HG03064 (cell line): ENCODE measurements around the gene ZNF608.

Experiments used
- ATAC-seq: cut with Tn5 transposase; IDR thresholded peaks from one replicate; pipeline ENCODE4 v1.9.1; 2021; ENCODE audit warnings: low read depth; ENCODE audit not compliant: unreplicated experiment

Gene ZNF608, protein sequence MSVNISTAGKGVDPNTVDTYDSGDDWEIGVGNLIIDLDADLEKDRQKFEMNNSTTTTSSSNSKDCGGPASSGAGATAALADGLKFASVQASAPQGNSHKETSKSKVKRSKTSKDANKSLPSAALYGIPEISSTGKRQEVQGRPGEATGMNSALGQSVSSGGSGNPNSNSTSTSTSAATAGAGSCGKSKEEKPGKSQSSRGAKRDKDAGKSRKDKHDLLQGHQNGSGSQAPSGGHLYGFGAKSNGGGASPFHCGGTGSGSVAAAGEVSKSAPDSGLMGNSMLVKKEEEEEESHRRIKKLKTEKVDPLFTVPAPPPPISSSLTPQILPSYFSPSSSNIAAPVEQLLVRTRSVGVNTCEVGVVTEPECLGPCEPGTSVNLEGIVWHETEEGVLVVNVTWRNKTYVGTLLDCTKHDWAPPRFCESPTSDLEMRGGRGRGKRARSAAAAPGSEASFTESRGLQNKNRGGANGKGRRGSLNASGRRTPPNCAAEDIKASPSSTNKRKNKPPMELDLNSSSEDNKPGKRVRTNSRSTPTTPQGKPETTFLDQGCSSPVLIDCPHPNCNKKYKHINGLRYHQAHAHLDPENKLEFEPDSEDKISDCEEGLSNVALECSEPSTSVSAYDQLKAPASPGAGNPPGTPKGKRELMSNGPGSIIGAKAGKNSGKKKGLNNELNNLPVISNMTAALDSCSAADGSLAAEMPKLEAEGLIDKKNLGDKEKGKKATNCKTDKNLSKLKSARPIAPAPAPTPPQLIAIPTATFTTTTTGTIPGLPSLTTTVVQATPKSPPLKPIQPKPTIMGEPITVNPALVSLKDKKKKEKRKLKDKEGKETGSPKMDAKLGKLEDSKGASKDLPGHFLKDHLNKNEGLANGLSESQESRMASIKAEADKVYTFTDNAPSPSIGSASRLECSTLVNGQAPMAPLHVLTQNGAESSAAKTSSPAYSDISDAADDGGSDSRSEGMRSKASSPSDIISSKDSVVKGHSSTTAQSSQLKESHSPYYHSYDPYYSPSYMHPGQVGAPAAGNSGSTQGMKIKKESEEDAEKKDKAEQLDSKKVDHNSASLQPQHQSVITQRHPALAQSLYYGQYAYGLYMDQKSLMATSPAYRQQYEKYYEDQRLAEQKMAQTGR (N-terminal part only)

DNA sequence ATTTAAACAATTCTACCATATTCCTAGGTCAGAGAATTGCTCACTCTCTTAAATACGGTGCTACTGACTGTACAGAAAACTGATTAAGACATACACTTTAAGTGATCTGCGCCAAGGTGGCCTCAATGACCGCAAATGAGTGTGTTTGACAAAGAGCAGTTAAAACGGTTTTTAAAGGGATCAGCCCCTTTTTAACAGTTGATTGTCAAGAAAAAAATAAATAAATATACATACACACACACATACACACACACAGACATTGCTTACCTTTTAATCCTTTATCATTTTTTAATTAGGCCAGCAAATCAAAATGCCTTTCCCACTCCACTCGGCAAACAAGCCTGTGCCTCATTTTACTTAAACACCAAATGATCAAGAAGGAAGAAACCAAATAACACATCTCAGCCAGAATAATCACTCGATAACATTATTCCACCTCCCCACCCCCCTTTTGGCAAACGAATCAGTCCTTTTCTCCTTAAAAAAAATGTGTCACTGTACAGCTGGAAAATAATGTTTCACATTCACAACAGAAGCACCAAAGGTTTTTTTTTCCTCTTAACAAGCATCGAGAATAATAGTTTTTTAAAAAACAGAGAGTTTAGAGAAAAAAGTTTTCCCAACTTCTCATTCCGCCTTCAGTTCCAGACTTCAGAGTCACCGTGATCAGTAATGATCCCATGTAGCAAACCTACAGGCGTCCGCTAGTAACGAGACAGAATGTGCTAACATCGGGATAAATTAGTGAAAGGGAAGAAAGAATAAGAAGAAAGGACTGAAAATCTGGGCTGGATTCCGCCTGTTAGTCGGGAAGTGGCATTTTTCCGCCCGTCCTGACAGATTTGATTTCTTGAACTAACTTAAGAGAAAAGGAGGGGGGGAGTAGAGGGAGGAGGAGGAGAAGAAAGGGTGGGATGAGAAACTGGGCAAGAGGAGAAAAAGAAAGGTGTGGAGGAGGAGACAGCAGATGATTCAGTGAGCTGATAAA lies at the start of gene ZNF608:
Gene ZNF608, minus strand, starts transcription at position 712 of the 988 bp plus-strand sequence. CDS start 1,650 bp downstream, outside the sequence.
- no peak for ATAC-seq

DNA sequence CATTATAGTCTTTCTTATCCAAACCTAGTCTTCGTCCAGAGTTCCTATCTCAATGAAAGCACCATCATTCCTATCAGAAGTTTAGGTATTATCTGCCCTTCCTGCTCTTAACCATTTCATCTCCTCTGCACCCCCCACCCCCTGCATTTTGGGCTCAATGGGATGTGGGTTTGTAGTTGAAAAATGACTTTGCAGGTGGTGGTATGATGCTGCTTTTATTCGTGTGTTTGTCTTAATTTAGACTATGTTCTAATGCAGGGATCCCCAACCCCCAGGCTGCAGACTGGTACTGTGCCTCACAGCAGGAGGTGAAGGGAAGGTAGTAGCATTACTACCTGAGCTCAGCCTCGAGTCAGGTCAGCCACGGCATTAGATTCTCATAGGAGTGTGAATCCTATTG lies 49.4 kb upstream of the ZNF608 start:
- ATAC-seq: no peak

DNA sequence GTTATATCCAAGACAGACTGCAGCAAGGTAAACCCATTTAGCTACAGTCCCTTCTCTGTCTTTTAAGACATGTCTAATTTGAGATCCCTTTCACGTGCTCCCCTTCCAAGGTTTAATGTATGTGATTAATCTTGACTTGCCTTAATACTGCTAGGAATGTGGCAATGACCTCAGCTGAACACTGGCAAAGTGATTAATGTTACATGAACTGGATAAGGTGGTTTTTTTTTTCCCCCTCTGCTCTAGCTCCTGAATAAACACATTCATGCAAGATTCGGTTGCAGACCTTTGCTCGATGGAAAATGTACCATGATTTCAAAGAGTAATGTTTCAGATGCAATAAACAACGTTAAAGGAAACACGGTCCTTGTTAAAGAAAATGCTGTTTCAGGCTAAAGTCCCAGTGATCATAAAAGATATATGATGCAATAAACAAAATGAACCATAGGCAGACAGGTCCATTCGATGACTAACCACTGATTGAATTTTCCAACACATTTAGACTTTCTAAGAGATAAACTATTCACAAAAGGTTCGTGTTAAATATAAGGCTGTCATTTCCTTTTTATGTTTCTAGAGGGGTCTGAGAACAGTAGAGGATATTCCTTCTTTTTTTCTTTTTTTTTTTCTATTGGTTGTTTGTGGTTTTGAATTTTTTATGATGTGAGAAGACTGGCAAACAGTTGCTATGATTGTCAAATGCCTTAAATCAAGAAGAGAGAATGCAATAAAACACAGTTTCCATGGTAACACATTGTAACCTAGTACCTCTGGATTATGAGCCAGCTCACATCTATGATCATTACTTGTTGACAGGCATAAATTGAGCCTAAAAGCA lies 44.7 kb upstream of the ZNF608 start:
- no peak for ATAC-seq

DNA sequence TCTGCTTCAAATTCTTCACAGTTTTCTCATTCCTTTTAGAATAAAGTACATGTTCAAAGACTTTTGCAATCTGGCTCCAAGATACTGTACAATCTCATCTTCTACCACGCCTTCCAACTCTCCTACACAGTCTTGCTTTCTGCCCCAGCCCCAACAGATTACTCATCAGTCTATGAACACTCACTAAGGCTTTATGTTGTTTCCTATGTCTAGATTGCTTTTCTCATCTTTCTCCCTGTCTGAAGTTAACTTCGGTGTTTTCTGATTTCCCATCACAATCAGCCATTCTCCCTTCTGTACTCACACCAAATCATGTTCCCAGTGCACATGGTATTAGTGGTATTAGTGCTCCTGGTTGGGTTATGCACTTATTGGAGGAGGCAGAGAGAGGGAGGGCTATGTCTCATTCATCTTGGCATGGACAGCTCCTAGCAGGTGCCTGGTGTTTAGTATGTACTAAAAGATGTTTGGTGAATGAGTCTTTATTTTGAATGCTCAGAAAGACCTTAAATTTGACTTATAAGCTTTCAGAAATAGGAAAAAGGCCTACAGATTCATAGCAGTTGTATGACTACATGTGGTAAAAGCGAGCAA lies 44.0 kb upstream of the ZNF608 start:
- no peak for ATAC-seq

DNA sequence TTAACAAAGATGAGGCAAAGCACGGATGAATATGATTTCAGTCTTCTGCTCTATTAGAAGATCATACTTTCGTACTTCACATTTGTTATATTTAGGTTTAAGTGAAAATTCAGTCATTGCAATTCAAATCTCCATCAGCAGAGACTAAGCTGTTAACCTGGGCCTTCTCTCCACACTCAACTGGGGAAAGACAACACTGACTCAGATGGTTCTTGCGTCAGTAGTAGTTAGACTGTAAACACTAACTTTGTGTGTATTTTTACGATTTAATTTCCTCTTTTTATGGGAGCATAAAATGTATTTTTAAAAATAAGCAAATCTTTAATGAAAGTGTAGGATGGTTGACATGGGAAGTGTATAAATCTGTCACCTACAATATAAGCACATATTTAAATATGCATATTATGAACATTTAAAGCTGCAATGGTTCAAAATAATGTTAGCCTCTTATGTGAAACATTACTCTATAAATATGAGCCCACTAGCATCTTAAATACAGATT lies 42.7 kb upstream of the ZNF608 start:
- ATAC-seq: no peak

DNA sequence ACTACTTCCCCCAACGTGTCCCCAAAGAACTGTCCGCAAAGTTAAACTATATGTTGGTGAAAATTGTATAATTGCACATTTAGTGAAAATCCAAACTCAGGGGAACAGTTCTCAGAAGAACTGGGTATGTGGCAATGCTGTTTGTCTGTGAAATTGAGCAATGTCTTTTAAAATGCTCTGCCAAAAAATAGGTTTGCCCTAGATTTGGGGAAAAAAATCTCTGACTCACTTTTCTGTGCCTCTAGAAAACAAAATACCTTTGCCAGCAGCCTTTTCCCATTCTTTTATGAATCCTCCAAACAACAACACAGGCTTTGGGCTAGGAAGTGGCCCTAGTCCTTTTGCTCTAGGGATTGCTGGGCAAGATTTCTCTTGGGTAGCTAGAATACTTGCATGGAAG lies 37.4 kb upstream of the ZNF608 start:
- ATAC-seq: no peak

DNA sequence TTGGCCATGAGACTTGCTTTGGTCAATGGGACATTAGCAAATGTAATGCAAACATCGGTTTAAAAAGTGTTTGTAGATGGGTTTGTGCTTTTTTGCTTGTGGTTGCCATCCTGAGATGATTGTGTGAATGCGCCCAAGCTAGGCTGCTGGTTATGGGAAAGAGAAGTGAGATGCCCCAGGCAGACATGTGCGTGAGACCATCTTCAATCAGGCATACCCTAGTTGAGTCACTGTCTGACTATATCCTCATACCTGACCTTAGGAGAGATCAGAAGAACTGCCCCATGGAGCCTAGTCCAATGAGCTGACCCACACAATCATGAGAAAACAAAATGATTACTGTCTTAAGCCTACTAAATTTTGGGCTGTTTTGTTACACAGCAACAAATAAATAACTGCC lies 36.8 kb upstream of the ZNF608 start:
- no peak for ATAC-seq

DNA sequence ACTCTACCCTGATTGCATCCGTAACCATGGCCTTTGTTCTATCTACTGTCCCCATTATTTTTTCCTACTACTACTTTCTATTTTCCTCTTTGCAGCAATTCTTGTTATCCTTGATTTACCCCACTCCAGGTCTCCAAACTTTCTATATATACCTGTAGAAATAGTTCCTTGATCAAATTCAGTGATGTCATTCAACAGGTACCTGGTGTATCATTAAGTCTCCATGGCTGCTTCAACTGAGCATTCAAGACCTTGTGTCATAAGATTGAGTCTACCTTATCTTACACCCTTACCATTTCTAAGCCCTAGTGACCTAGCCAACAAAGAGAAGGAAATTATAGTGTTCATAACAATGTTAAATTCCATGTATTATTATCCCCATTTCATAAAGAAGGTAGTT lies 35.8 kb upstream of the ZNF608 start:
- ATAC-seq: no peak

DNA sequence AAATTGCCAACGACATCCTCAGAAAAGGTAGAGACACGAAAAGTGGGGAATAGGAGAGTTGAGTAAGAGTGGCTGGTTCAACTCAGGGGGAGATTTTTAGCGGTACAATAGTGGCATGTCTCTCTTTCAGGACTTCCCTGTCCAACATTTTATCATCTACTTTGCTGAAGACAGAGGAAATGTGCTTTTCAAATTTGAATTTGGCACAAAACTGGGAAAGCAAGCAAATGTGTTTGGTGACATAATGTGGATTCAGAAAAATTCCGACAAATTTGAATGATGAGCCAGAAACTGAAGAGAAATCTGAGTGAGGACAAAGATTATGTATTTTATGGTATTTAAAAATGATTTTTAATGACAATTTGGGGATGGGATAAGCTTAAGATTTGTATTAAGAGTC lies 33.6 kb upstream of the ZNF608 start:
- no peak for ATAC-seq

DNA sequence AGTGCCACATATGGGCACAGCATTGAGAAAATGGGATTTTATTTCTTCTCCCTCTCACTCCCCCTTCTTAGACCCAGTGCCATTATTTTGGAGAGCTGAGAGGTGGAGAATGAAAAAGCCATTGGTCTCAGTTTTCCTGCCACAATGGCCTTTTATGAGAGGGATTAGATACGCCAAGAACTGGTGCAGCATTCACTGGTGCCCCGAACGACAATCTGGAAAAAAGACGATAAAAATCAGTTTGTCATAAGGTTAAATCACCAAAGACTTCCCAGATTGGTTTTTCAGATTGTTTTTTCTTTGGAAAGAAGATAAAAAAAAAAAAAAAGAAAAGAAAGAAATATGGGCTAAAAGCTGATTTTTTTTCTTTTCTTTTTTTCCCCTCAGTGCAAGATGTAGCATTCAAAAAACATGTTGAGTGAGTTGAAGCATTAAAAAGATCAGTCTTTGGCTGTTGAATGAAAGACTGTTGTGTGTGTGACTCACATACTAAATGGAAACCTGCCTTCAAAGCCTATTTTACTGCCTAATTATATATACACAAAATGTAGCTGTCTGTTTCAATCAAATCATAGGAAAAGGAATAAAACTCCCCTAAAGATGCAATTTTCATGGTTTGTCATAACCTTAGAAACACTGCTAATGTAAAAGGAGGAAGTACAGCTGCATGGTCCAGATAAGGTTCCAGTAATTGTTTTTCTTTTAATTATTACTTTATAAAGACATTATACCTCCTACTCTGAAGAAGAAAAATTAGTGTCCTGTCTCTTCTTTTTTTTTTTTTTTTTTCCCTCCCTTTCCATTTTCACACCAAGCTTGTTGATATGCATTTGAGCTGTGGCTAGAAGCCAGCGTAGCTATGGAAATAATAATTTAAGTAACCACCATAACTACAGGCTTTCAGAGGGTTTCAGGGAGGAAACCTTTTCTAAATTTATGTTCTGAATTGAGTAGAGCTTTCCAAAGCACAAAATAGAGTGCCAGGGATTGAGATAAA lies 27.2 kb upstream of the ZNF608 start:
- ATAC-seq: no peak

DNA sequence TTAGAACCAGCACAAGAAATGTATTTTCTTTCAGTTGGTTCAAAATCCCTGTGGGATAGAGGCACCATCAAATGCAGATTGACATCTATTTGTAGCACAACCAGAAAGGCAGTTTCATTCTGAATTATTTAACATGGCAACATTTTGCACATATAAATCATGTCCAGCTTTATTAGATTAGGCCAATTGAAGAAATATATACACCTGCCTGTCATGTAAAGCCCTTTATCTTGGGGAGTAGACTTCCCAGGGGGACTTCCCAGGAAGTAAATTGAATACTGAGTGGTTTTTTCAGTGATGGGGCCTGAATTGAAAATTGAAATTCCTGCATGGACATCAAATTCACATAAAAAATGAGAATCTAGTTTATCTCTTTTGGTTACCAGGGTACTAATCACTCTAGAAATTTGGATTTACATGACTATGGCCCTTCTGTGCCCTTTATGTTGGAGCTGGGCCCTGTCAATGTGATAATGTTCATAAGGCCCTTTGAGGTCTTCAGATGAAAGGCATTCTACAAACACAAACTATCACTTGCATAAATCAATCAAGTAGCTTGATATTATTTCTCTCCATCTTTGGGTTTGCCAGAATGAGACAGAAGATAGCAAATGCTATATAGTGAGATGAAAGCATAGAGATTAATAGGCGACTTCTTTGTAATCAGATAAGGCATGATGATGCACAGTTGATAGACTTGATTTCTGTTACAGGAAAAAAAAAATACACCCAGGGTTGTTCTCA lies 26.2 kb upstream of the ZNF608 start:
- ATAC-seq: no peak

DNA sequence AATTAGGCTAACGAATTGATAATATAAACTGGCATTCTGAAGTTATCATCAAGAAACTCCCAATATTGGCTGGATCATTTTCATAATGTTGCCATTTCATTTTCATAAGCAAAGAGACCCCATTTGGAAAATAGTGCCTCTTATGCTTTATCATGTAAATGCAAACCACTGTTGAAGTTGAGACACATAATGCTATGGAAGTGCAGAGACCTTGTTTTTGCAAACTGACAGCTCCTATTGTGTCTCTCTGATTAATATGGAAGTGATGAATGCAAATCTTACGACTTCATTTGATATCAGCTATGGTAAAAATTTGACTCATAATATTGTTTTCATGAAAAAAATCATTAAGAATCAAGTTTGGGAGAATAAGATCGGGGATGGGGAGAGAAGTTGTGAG lies 25.3 kb upstream of the ZNF608 start:
- ATAC-seq: no peak

DNA sequence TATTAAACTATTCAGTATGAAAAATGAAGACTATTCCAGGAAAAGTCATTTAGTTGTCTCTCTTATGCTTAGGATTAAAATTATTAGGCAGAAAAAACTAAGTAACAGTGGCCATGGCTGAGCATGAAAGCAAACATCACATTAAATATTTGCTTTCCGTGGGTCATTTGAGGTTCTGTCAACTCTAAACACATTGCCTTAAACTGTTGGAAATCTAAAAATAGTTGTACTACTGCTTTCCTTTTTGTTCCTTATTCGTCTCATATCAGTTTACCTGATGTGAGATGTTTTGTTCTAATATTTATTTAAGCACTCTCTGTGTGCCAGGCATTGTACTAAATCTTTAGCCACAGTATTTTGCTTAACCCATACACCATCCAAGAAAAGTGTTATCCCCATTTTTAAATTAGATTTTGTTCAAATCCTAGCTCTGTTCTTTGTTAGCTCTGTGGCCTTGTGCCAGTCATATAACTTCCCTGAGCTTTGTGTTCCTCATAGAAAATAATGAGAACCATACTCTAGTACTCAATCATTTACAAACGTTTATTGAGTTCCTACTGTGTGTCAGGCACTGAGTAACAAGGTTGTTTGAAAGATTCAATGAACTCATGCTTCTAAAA lies 18.7 kb upstream of the ZNF608 start:
- ATAC-seq: no peak

DNA sequence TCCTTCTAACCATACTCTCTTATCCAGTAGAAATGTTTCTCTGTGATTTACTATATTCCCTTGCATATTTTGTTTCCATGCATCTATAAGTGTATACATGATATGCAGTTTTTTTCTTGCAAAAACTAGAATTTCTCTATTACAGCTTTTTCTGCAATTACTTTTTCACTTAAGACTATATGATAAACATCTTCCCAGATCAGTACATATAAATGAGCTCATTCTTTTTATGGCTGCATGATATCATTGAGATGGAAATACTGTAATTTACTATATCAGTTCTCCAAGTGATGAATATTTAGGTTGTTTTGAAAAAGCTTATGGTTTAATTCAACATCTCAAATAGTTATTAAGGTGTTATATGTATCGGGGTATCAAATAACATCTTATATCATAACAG lies 18.1 kb upstream of the ZNF608 start:
- no peak for ATAC-seq

DNA sequence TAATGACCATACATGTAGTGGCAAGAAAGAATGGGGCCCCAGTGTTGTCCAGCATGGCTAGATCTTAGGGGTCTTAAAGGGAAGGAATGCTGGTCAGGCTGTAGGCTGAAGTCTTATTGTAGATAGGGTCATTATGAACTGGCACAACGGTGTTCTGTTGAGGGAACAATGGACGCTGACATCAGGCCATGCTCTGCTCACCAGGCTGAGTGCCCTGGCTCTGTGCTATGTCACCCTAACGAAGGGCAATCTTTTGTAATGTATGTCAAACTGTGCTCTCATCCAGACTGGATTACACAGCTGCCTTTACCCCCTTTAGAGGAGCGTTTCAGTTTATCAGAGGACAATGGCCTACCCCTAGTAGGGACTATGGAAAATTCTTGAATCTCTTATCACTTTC lies 14.6 kb upstream of the ZNF608 start:
- ATAC-seq: no peak

DNA sequence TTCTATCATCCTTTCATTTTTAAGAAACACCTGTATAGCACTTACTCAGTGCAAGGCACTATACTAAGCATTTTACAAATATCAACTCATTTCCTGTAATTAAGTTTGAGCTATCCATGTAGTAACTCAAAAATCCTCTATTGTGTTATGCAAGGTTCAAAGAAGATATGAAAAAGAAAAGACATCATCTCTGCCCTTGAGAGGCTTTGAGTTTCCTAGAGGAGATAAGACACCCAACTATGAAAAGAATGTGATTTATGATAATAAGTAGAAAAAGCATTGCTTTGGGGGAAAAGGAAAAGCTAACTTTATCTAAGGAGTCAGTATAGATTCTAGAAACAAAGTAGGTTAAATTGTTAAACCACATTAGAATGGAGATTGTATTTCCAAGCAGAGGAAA lies 14.2 kb upstream of the ZNF608 start:
- no peak for ATAC-seq
